HUES48 (cell line): ENCODE measurements around the gene NTSR1.

Source experiments
- H3K27ac ChIP-seq: one replicate; pipeline ENCODE4 v1.7.0; 2013; ENCODE audit warnings: low read depth, low read length, inconsistent platforms
- H3K27me3 ChIP-seq: 2 replicates; pipeline ENCODE4 v1.6.1; 2013; ENCODE audit warnings: mild to moderate bottlenecking, low read length; ENCODE audit not compliant: control insufficient read depth, insufficient read depth
- H3K36me3 ChIP-seq: 2 replicates; pipeline ENCODE4 v1.6.1; 2013; ENCODE audit warnings: low read length; ENCODE audit not compliant: control insufficient read depth, insufficient read depth
- H3K4me1 ChIP-seq: 2 replicates; pipeline ENCODE4 v1.6.1; 2013; ENCODE audit warnings: mild to moderate bottlenecking, low read length; ENCODE audit not compliant: control insufficient read depth, insufficient read depth
- H3K4me3 ChIP-seq: 2 replicates; pipeline ENCODE4 v1.5.1; 2013; ENCODE audit warnings: mild to moderate bottlenecking, low read depth, low read length
- H3K9ac ChIP-seq: 2 replicates; pipeline ENCODE4 v1.6.1; 2013; ENCODE audit warnings: mild to moderate bottlenecking, low read depth, low read length, moderate library complexity
- H3K9me3 ChIP-seq: 2 replicates; pipeline ENCODE4 v1.6.1; 2013; ENCODE audit warnings: low read length; ENCODE audit not compliant: control insufficient read depth, insufficient read depth

NTSR1 gene

DNA sequence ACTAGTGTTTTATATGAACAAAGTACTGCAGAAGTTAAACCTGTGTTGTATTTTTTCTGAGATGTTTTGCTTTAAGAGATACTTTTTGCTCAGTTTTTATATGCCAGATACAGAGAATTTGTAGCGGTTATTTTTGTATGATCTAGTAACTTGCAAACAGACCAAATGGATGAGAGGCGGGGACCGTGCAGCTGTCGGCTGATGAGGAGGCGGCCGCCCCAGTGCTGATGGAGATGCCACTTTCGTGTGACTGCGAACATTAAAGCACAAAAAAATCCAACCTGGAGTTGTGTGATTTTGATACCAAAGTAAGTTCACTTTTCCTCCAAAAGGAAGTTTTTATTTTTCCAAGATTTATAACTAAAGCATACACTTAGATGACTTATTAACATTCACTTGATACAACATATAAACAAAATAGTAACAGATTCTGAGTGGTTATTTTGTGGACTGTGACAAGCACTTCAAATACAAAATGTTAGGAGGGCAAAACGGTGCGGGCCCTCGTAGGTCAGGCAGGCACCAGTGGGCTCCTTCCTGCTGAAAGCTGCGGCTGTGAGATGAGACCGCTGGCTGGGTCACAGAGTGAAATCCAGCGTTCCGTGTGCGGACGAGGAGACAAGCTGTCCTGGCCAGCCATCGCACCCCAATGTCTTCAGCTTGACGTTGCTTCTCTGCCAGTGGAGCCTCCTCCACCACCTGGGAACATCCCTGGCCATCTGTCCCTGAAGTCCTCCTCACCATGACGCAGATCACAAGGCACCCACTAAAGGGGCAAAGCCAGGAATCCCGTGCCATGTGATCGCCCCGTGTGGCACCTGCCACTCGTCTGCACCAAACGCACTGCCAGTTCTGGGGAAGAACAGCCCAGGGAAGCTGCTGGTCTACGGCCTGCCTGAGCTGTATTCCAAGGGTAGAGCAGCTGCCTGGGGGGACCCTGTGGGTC lies 92.0 kb downstream of the NTSR1 start:
- Histone ChIP-seq H3K4me1 (0 out of 2 replicates have a peak, but pooled peaks cover under 1% of the 10 kb centered on the region), H3K9me3 (no peaks in the 10 kb centered on the region), H3K9ac (no peak overlapping the region), H3K36me3 (peaks cover 35% of the 10 kb centered on the region), H3K4me3 (no peak overlapping the region), H3K27me3 (peaks cover 8% of the 10 kb centered on the region), H3K27ac (no peak overlapping the region)

- Histone ChIP-seq H3K4me3 (no peak overlapping the region), H3K27ac (no peak overlapping the region), H3K27me3 (0 out of 2 replicates have a peak, but pooled peaks cover 3% of the 10 kb centered on the region), H3K4me1 (peaks cover 6% of the 10 kb centered on the region; the same call in 1 of the 2 replicates), H3K9me3 (no peaks in the 10 kb centered on the region), H3K36me3 (peaks cover 35% of the 10 kb centered on the region), H3K9ac (no peak overlapping the region)
Observed at GRCh38 chr20:62801284-62802010, 92.8 kb downstream of the NTSR1 start.

DNA sequence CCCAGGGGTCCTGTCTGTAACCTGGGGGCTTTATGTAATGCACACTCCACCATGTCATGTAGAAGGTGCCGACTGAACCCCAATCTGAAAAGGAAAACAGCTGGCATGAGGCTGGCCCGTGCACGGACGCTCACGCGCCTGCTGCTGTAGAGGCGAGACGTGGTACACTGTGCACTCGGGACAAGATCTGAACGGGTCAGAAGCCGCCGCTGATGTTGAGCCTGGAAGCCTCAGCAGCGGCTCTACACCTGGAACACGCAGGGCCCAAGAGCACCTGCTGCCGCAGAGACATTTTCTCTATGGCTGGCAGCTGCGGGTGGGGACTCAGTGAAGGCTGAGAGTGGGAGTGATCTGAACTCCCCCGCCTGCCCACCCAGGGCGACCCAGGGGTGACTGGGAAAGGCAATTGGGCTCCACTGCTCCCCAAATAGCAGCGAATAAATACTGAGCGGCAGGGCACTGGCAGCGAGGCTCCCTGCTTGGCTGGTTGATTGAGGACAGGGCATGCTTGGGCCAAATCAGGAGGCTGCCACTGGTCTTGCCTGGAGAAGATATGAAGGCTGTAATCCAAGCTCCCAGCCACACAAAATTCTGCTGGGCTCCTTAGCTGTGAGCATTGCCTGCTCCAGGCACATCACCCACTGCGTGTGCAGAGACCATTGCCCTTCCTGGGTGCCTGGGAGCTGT lies 93.5 kb downstream of the NTSR1 start:
- Histone ChIP-seq H3K27ac (no peak overlapping the region), H3K27me3 (0 out of 2 replicates have a peak, but pooled peaks cover 3% of the 10 kb centered on the region), H3K4me3 (no peak overlapping the region), H3K4me1 (peaks cover 6% of the 10 kb centered on the region; the same call in 1 of the 2 replicates), H3K9ac (no peak overlapping the region), H3K36me3 (peaks cover 35% of the 10 kb centered on the region), H3K9me3 (no peaks in the 10 kb centered on the region)

DNA sequence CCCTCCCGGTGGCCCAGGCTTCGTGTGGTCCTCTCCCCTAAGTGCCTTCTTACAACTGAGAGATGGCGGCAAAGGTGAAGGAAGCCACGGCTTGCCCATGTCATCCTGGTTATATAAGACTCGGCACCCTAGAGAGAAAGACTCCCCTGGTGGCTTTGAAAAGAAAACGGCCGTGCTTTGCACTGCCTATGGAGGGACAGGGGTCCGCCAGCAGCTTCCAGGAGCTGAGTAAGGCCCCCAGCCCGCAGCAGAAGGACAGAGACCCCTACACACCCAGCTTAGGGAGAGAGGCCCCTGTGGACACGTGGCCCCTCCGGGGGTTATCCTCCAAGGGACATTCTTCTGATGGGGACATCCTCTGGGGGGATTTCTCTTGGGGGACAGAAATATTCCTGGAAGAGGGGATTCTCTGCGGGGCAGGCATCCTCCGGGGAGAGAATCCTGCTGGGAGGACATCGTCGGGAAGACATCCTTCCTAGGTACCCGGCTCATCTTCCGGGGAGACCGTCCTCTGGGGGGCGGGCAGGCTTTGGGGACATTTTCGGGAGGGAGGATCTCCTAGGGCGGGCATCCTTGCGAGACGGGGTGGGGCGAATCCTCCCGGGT lies 95.5 kb downstream of the NTSR1 start:
- H3K9me3 ChIP-seq, result no peaks in the 10 kb centered on the region
- H3K36me3 ChIP-seq, result peaks cover 32% of the 10 kb centered on the region
- H3K4me1 ChIP-seq, result peaks cover 6% of the 10 kb centered on the region; the same call in 1 of the 2 replicates
- H3K27ac ChIP-seq, result no peak overlapping the region
- peak overlapping the region; percentile 40; the same call in 1 of the 2 replicates for H3K4me3 ChIP-seq
- 0 out of 2 replicates have a peak, but pooled peaks cover 3% of the 10 kb centered on the region for H3K27me3 ChIP-seq
- no peak overlapping the region for H3K9ac ChIP-seq

DNA sequence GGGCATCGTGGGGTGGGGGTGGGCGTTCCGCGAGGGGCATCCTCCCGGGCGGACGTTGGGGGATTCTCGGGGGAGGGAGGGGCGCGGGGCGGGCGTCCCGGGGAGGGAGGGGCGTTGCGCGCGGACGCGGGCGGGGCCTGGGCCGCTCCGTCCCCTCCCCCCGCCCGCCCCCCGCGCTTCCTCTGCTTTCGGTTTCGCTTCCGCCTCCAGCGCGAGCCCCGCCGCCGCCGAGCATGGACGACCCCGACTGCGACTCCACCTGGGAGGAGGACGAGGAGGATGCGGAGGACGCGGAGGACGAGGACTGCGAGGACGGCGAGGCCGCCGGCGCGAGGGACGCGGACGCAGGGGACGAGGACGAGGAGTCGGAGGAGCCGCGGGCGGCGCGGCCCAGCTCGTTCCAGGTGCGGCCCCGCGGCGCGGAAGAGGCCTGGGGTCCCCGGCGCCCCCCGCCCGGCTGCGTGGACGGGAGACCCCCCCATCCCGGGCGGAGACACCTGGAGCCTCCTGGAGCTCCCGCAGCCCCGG lies 96.1 kb downstream of the NTSR1 start, which contains the start of gene OGFR:
Gene OGFR, plus strand, starts transcription at position 209 of the 528 bp plus-strand sequence. Its CDS starts 25 bp downstream, at position 234.
- Histone ChIP-seq H3K4me3 (peak within 1 kb of the TSS; percentile 87), H3K9ac (no peak within 1 kb of the TSS), H3K36me3 (peaks cover 32% of the 10 kb centered on the region), H3K4me1 (peaks cover 6% of the 10 kb centered on the region; the same call in 1 of the 2 replicates), H3K27me3 (0 out of 2 replicates have a peak, but pooled peaks cover 3% of the 10 kb centered on the region), H3K27ac (no peak within 1 kb of the TSS), H3K9me3 (no peaks in the 10 kb centered on the region)

- Histone ChIP-seq H3K27ac (no peak overlapping the region), H3K27me3 (0 out of 2 replicates have a peak, but pooled peaks cover 3% of the 10 kb centered on the region), H3K9ac (no peak overlapping the region), H3K9me3 (no peaks in the 10 kb centered on the region), H3K4me3 (peak overlapping the region; percentile 87), H3K36me3 (peaks cover 32% of the 10 kb centered on the region), H3K4me1 (peaks cover 6% of the 10 kb centered on the region; the same call in 1 of the 2 replicates)
Observed at GRCh38 chr20:62805155-62805710, 96.6 kb downstream of the NTSR1 start.

DNA sequence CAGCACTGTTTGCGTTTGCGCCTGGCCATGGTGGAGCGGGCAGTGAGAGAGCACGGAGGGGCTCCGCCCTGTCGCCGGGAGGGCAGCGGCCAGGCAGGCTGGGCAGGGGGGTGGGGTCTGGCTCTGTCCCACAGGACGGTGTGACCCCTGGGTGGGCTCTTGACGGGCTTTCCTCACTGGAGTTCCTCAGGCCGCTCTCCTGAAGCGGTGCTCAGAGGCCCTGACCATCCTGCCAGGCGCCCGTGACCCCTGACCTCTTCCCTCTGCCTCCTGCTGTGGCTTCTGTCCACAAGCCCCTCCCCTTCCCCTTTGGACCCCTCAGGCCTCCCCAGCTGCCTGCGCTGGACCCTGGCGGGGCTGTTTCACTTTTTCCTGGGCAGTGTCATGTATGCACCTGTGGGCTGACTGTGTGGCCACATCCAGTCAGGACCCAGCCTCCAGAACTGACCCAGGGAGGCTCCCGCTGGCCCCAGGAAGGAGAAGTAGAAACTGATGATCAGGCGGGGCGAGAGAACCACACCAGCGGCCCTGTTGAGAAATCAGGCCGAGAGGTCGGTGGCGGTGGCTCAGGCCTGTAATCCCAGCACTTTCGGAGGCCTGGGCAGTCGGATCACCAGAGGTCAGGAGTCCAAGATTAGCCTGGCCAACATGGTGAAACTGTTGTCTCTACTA lies 97.2 kb downstream of the NTSR1 start:
- H3K9ac ChIP-seq, result no peak overlapping the region
- H3K9me3 ChIP-seq, result no peaks in the 10 kb centered on the region
- peak overlapping the region; percentile 87 for H3K4me3 ChIP-seq
- H3K36me3 ChIP-seq, result peaks cover 32% of the 10 kb centered on the region
- 0 out of 2 replicates have a peak, but pooled peaks cover 3% of the 10 kb centered on the region for H3K27me3 ChIP-seq
- peaks cover 6% of the 10 kb centered on the region; the same call in 1 of the 2 replicates for H3K4me1 ChIP-seq
- H3K27ac ChIP-seq, result peak overlapping the region; percentile 20

DNA sequence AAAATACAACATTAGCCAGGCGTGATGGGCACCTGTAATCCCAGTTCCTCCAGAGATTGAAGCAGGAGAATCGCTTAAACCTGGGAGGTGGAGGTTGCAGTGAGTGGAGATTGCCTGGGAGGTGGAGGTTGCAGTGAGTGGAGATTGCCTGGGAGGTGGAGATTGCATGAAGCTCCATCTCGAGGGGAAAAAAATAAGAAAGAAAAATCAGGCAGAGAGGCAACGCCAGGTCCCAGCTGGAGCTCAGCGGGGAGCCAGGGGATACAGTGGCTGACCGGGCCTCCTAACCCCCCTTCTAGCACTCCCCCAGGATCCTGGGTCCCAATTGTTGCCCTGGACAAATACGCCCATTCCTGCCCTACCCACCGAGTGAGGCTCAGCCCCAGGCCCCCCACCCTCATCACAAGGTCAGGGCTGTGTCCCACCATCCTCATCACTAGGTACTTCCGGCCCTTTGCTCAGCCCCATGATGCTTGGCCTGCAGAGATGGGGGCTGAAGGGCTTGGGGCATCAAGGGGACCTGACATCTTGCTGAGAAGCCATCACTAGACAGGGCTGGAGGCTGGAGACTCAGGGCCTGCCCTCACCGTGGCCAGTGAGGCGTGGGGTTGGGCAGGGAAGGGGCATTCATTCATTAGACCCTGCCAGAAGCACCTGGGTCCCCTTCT lies 97.9 kb downstream of the NTSR1 start:
- no peak overlapping the region for H3K9ac ChIP-seq
- peaks cover 6% of the 10 kb centered on the region; the same call in 1 of the 2 replicates for H3K4me1 ChIP-seq
- no peak overlapping the region for H3K4me3 ChIP-seq
- H3K27me3 ChIP-seq, result 0 out of 2 replicates have a peak, but pooled peaks cover 3% of the 10 kb centered on the region
- no peak overlapping the region for H3K27ac ChIP-seq
- H3K36me3 ChIP-seq, result peaks cover 31% of the 10 kb centered on the region
- H3K9me3 ChIP-seq, result no peaks in the 10 kb centered on the region
